WERI-Rb-1 (cell line): ENCODE data around the gene TMEM161B.

Experiments used
- DNase-seq: peaks from one replicate; pipeline ENCODE4 v3.0.0-alpha.2; 2020
- H3K27ac ChIP-seq: fragments of 250-450 bp; sonication (Bioruptor Pico); 2 replicates; pipeline ENCODE4 v1.5.1; 2020; ENCODE audit warnings: mild to moderate bottlenecking, moderate library complexity
- H3K27me3 ChIP-seq: fragments of 250-450 bp; sonication (Bioruptor Pico); 2 replicates; pipeline ENCODE4 v1.5.1; 2021; ENCODE audit warnings: mild to moderate bottlenecking, low read depth, moderate library complexity; ENCODE audit not compliant: insufficient read depth, severe bottlenecking
- H3K36me3 ChIP-seq: fragments of 250-450 bp; sonication (Bioruptor Pico); 2 replicates; pipeline ENCODE4 v1.5.1; 2020; ENCODE audit warnings: mild to moderate bottlenecking, moderate library complexity
- H3K4me3 ChIP-seq: 2 replicates; pipeline ENCODE4 v1.5.1; 2011; ENCODE audit warnings: low read depth, mild to moderate bottlenecking, control low read depth, low read length
- H3K9me3 ChIP-seq: fragments of 250-450 bp; sonication (Bioruptor Pico); 2 replicates; pipeline ENCODE4 v1.5.1; 2021; ENCODE audit warnings: mild to moderate bottlenecking, moderate library complexity; ENCODE audit not compliant: severe bottlenecking
- CTCF ChIP-seq: IDR thresholded peaks from 2 replicates; pipeline ENCODE4 v1.5.1; 2011; ENCODE audit warnings: low read depth, mild to moderate bottlenecking, control low read depth, inconsistent platforms, low read length

TMEM161B gene

GRCh38 chr5:88256872-88257271 is 11.8 kb downstream of the TMEM161B start:
- no peaks in the 10 kb centered on the region for H3K36me3 ChIP-seq
- H3K9me3 ChIP-seq, result no peaks in the 10 kb centered on the region
- peak; percentile 64 for DNase-seq
- H3K27me3 ChIP-seq, result no peaks in the 10 kb centered on the region
- H3K4me3 ChIP-seq, result no peak overlapping the region
- no peak for TF ChIP-seq CTCF
- H3K27ac ChIP-seq, result no peak overlapping the region

- Histone ChIP-seq H3K36me3 (no peaks in the 10 kb centered on the region), H3K27ac (no peak overlapping the region)
- TF ChIP-seq CTCF, result no peak
These were observed 12.6 kb downstream of the TMEM161B start for GRCh38 chr5:88256037-88256436.

GRCh38 chr5:88254320-88254719 is 14.3 kb downstream of the TMEM161B start:
- H3K4me3 ChIP-seq, result no peak overlapping the region
- no peaks in the 10 kb centered on the region for H3K9me3 ChIP-seq
- no peak for DNase-seq
- no peaks in the 10 kb centered on the region for H3K36me3 ChIP-seq
- no peak overlapping the region for H3K27ac ChIP-seq
- no peak for TF ChIP-seq CTCF
- H3K27me3 ChIP-seq, result no peaks in the 10 kb centered on the region

More at GRCh38 chr5:88256037-88256436, 12.6 kb downstream of the TMEM161B start:
- no peak for DNase-seq
- Histone ChIP-seq H3K9me3 (no peaks in the 10 kb centered on the region), H3K27me3 (no peaks in the 10 kb centered on the region), H3K4me3 (no peak overlapping the region)

- Histone ChIP-seq H3K9me3 (no peaks in the 10 kb centered on the region), H3K27ac (no peak overlapping the region), H3K36me3 (no peaks in the 10 kb centered on the region), H3K4me3 (no peak overlapping the region), H3K27me3 (no peaks in the 10 kb centered on the region)
- no peak for TF ChIP-seq CTCF
- DNase-seq, result no peak
These were observed 17.5 kb downstream of the TMEM161B start for GRCh38 chr5:88251048-88251711.

- Histone ChIP-seq H3K4me3 (no peak overlapping the region), H3K27me3 (no peaks in the 10 kb centered on the region), H3K27ac (no peak overlapping the region), H3K9me3 (no peaks in the 10 kb centered on the region), H3K36me3 (no peaks in the 10 kb centered on the region)
- no peak for DNase-seq
- TF ChIP-seq CTCF, result no peak
These were observed 18.6 kb downstream of the TMEM161B start for GRCh38 chr5:88250010-88250409.
